Uterus (tissue), 2 donors: ENCODE data around the gene RAB11FIP5.

Experiments used
- POLR2A ChIP-seq, 2 donors: fragments of 450-650 bp; IDR thresholded peaks; one replicate each; pipeline ENCODE4 v1.6.1; 2016; ENCODE audit warnings: antibody characterized with exemption in 2 of 2, mild to moderate bottlenecking in 1 of 2, moderate library complexity in 1 of 2
- TF ChIP-seq, protein P1 (sequence below), 4 experiments: fragments of 200-600 bp in 2 of 4; fragments of 450-650 bp in 2 of 4; sonication (generic) in 2 of 4; IDR thresholded peaks; one replicate each; pipeline ENCODE4 v1.5.1; 2016 to 2019; ENCODE audit warnings: antibody characterized with exemption in 4 of 4, mild to moderate bottlenecking in 2 of 4, moderate library complexity in 1 of 4

DNA sequence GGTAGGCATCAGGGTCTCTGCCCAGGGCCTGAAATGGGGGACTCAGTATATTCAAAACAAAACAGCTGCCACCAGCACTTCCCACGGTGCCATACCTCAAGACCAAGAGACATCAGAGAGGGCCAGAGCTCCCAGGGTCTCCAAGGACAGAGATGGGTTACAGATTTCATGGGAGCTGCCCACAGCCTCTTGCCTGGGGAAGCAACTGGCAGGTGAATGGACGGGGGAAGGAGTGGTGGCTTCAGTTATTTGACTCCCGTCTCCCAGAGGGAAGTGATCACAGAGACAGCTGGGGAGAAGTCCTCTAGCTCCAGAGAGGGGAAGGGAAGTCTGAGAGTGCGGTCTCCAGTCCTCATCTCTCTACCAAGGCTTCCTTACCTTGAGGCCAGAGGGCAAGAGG lies 25.4 kb downstream of the RAB11FIP5 start:
- TF ChIP-seq, protein P1, sequence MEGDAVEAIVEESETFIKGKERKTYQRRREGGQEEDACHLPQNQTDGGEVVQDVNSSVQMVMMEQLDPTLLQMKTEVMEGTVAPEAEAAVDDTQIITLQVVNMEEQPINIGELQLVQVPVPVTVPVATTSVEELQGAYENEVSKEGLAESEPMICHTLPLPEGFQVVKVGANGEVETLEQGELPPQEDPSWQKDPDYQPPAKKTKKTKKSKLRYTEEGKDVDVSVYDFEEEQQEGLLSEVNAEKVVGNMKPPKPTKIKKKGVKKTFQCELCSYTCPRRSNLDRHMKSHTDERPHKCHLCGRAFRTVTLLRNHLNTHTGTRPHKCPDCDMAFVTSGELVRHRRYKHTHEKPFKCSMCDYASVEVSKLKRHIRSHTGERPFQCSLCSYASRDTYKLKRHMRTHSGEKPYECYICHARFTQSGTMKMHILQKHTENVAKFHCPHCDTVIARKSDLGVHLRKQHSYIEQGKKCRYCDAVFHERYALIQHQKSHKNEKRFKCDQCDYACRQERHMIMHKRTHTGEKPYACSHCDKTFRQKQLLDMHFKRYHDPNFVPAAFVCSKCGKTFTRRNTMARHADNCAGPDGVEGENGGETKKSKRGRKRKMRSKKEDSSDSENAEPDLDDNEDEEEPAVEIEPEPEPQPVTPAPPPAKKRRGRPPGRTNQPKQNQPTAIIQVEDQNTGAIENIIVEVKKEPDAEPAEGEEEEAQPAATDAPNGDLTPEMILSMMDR (IDR thresholded peaks at IDR 0.05) = no peak
- no peak for TF ChIP-seq POLR2A (IDR thresholded peaks at IDR 0.05)
